ENCODE measurements around the gene INTU.
"Not testable (repeated sequence)": the region's sequence is repeated elsewhere in the genome, so short reads cannot be mapped to it uniquely, and the experiment has no call there.

The INTU gene

GRCh38 chr4:127648061-127648460, 15.3 kb downstream of the INTU start:
- no peak for DNase-seq

- DNase-seq = not testable (repeated sequence)
Observed at GRCh38 chr4:127655590-127655989, 22.8 kb downstream of the INTU start.

GRCh38 chr4:127656047-127656680, 23.4 kb downstream of the INTU start:
- no peak for DNase-seq

- no peak for DNase-seq
Observed at GRCh38 chr4:127660284-127660885, 27.6 kb downstream of the INTU start.

DNA sequence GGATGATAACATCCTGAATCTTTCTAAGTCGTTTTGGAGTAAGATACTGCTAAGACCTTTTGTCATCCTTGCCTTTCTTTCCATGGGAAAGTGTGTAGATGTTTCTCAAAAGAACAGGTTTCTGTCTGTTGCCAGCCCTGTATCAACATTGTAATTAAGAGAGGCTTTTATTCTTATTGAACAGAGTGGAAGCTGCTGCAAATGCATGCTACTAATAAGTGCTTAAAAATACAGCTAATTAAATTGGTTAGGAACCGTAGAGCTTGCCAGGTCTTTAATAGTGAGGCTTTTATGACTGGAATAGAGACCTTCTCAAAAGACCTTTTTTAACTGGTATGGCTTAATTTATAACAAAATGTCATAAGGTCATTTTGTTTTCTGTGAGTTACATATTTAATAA, 34.4 kb downstream of the INTU start:
- DNase-seq = no peak

DNA sequence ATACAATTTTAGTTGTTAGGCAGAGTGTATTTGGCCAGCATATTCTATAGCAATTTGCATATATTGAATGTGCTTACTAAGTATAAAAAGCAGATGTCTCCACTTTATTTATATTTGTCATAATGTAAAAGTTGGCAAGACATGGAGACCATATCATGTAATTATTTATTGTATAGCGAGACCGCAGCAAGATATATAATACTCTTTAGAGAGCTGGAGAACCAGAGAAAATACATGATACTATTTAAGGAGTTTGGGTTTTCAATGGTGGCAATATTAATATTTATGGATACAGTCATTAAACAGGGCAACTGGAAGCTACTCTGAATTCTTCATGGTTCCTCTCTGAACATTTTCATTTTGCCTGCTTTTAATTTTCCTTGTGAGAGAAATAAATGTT, 35.0 kb downstream of the INTU start:
- no peak for DNase-seq

- no peak for DNase-seq
Observed at GRCh38 chr4:127668770-127669169, 36.0 kb downstream of the INTU start.

GRCh38 chr4:127669691-127670090, 36.9 kb downstream of the INTU start:
- DNase-seq = no peak

DNA sequence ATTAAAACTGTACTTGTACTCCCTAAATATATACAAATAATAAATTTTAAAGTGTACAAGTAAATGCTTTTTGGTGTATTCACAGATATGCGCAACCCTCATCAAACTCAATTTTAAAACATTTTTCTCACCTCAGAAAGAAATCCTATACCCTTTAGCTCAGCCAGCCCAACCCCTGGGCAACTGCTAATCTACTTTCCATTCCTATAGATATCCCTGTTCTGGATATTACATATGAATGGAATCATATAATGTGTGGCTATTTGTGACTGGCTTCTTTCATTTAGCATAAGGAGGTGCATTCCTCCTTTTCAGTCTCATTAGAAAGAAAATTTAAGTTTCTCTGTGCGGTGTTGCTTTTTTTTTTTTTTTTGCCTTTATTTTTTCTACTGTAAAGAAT, 39.4 kb downstream of the INTU start:
- no peak for DNase-seq

- no peak for DNase-seq
Observed at GRCh38 chr4:127685292-127685691, 52.5 kb downstream of the INTU start.

- DNase-seq = no peak
Observed at GRCh38 chr4:127686658-127687057, 53.9 kb downstream of the INTU start.

- no peak for DNase-seq
Observed at GRCh38 chr4:127687580-127687979, 54.8 kb downstream of the INTU start.

DNA sequence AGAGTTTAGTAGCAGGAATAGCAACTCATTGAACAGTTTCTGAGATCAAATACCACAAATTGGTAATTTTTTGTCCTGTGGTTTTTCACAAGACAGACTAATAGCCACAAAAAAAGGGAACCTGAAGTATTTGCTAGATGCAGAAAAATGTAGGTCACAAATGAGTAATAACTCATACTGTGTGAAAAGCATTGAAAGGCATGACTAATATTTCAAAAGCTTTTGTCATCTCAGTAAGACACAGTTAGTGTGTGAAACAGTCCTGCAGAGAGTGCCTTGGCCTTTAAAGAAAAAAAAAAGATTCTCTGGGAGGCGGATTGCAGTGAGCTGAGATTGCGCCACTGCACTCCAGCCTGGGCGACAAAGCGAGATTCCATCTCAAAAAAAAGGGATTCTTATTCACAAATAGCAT, 66.0 kb downstream of the INTU start:
- no peak for DNase-seq

- no peak for DNase-seq
Observed at GRCh38 chr4:127708985-127709384, 76.2 kb downstream of the INTU start.

DNA sequence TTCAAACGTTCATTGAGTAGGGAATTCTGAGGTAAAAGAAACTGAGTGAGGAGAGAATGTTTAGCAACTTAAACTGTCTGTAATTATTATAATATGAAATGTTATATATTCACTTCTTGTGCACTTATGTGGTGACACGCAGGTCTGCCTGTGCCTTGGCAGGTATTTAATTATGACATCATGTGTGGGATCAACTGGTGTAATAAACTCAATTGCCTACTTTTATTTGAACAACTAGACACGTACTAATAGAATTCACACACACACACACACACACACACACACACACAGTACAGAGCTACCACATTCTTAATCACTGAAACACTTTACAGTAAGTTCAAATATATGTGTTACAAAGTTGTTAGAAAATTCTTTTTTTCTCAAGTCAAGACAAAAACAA, 76.7 kb downstream of the INTU start:
- DNase-seq = no peak

GRCh38 chr4:127730142-127730913, 97.6 kb downstream of the INTU start, which contains the start of gene SLC25A31:
TSS of gene SLC25A31 (plus strand) at chr4:127730400. CDS start at chr4:127730546, 146 bp downstream.
- no peak for DNase-seq

- no peak for DNase-seq
Observed at GRCh38 chr4:127731406-127731805, 98.6 kb downstream of the INTU start.

- no peak for DNase-seq
Observed at GRCh38 chr4:127732623-127733328, 100.0 kb downstream of the INTU start.

GRCh38 chr4:127734976-127735375, 102.2 kb downstream of the INTU start:
- DNase-seq = no peak

GRCh38 chr4:127737295-127737694, 104.5 kb downstream of the INTU start:
- no peak for DNase-seq

- no peak for DNase-seq
Observed at GRCh38 chr4:127741247-127741646, 108.5 kb downstream of the INTU start.

GRCh38 chr4:127747883-127748282, 115.1 kb downstream of the INTU start:
- no peak for DNase-seq

GRCh38 chr4:127748957-127749356, 116.2 kb downstream of the INTU start:
- no peak for DNase-seq

- no peak for DNase-seq
Observed at GRCh38 chr4:127756906-127757305, 124.1 kb downstream of the INTU start.

All from NCI-H1436 treated with DMSO at 0.1 percent for 48 hours (cell line).